PC-9 (cell line): ENCODE measurements around the gene GSC2. TPM values are rescaled to one million over a fixed set of nuclear protein-coding genes. Genes with fewer than 3 reads are reported as not detected.

Experiments
- BruUV-seq: library from RNA; stranded (reverse); fragments of 400-500 nt; replicated peaks from 2 replicates; lab custom pipeline; 2021; lab: Mats Ljungman, UMichigan
- CTCF ChIA-PET: fragments of 300-600 bp; sonication (Branson Sonifier 250); formaldehyde crosslinking; loops from one replicate; lab custom pipeline; 2022; ENCODE audit warnings: antibody characterized with exemption; lab: Charles Lee
- POLR2A ChIA-PET: fragments of 300-600 bp; sonication (Branson Sonifier 250); formaldehyde crosslinking; loops from one replicate; lab custom pipeline; 2022; ENCODE audit warnings: antibody characterized with exemption; ENCODE audit not compliant: unreplicated experiment; lab: Charles Lee
- DNase-seq, 2 experiments: peaks; one replicate each; pipeline versions ENCODE4 v3.0.0 to v3.0.0-alpha.2; 2015 to 2022; ENCODE audit warnings: mixed read lengths in 1 of 2
- H2AFZ ChIP-seq: fragments of 200-600 bp; sonication (generic); 2 replicates; pipeline ENCODE4 v1.8.1; 2017; ENCODE audit warnings: antibody characterized with exemption
- H3F3A ChIP-seq: fragments of 200-600 bp; sonication (generic); 2 replicates; pipeline ENCODE4 v1.8.1; 2017; ENCODE audit warnings: antibody characterized with exemption, mild to moderate bottlenecking, low read depth; ENCODE audit not compliant: insufficient read depth
- H3K27ac ChIP-seq: fragments of 200-600 bp; sonication (generic); 2 replicates; pipeline ENCODE4 v1.6.1; 2016; ENCODE audit warnings: mixed run types
- H3K27me3 ChIP-seq: fragments of 200-600 bp; sonication (generic); 2 replicates; pipeline ENCODE4 v1.6.1; 2016; ENCODE audit warnings: low read depth, mixed run types; ENCODE audit not compliant: insufficient read depth
- H3K36me3 ChIP-seq: fragments of 200-600 bp; sonication (generic); 2 replicates; pipeline ENCODE4 v1.6.1; 2016; ENCODE audit warnings: low read depth, mixed run types
- H3K4me1 ChIP-seq: fragments of 200-600 bp; sonication (generic); replicated peaks from 2 replicates; pipeline ENCODE4 v1.6.1; 2016; ENCODE audit warnings: mixed run types; ENCODE audit not compliant: insufficient read depth
- H3K4me2 ChIP-seq: fragments of 200-600 bp; sonication (generic); 2 replicates; pipeline ENCODE4 v1.6.1; 2017; ENCODE audit warnings: mixed run types
- H3K4me3 ChIP-seq: fragments of 200-600 bp; sonication (generic); 2 replicates; pipeline ENCODE4 v1.6.1; 2016; ENCODE audit warnings: mixed run types
- H3K79me2 ChIP-seq: fragments of 200-600 bp; sonication (generic); 2 replicates; pipeline ENCODE4 v1.6.1; 2017; ENCODE audit warnings: low read depth, mixed run types
- H3K9me2 ChIP-seq: fragments of 200-600 bp; sonication (generic); 2 replicates; pipeline ENCODE4 v1.8.1; 2017; ENCODE audit warnings: mild to moderate bottlenecking; ENCODE audit not compliant: insufficient read depth
- H3K9me3 ChIP-seq: fragments of 200-600 bp; sonication (generic); 2 replicates; pipeline ENCODE4 v1.8.1; 2016; ENCODE audit warnings: low read depth; ENCODE audit not compliant: insufficient read depth
- H4K20me1 ChIP-seq: fragments of 200-600 bp; sonication (generic); 2 replicates; pipeline ENCODE4 v1.8.1; 2017; ENCODE audit not compliant: insufficient read depth
- EZH2 ChIP-seq: fragments of 200-600 bp; sonication (generic); IDR thresholded peaks from 2 replicates; pipeline ENCODE4 v1.8.0; 2017; ENCODE audit warnings: antibody characterized with exemption, low read depth
- intact Hi-C: fragments of 100-400 bp; cut with micrococcal nuclease; formaldehyde crosslinking; loops from one replicate; pipeline ENCODE4 v1.10.0; 2022; ENCODE audit not compliant: unreplicated experiment
- total RNA-seq: library from RNA; stranded (reverse); gene quantifications from 2 replicates; pipeline ENCODE4 v1.2.3, GENCODE V29; 2021
- TF ChIP-seq, protein P1 (sequence below): fragments of 200-600 bp; sonication (generic); conservative IDR thresholded peaks from 2 replicates; pipeline ENCODE4 v1.6.1; 2017; ENCODE audit warnings: mixed run types, antibody characterized with exemption, mild to moderate bottlenecking, moderate library complexity

GSC2 gene
- total RNA-seq, 1 experiment from 2014 or later: not detected

DNA sequence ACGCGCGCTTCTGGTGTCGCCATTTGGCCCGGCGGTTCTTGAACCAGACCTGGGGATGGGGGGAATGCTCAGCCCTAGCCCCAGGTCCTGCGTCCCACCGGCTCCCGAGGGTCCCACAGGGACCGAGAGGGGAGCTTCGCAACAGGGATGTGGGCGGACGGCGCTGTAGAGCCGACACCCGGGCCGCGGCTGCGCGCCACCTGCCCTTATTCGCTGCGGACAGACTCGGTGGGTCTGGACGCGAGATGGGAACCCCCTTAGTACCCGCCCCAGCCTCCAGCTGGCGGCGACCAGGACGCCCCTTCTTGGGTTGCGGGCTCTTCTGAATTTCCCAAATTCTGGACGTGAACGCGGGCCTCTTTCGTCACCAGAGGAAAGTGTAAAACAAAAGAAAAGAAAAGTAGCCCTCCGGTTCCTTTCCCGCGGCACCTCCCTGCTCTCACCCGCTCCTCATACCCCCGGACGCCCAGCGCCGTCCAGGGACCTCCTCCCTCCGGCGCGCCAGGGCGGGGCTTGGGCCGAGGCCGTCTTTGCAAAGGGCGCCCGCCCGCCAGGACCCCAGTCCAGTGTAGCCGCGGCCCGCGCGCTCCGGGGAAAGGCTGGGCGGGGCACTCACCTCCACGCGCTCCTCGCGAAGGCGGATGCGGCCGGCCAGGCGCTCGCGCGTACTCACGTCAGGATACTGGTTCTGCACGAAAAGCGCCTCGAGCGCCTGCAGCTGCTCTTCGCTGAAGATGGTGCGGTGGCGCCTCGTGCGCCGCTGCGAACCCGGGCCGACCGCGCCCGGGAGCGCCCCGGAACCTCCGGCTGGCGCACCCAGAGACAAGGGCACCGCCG lies 827 bp downstream of the GSC2 start:
- Histone ChIP-seq H3K4me2 (no peak overlapping the region), H3K4me3 (no peak overlapping the region), H3K9me3 (no peaks in the 10 kb centered on the region), H4K20me1 (no peaks in the 10 kb centered on the region), H3F3A (no peaks in the 10 kb centered on the region), H3K27me3 (peaks cover 21% of the 10 kb centered on the region), H3K27ac (no peak overlapping the region), H3K79me2 (peaks cover 1% of the 10 kb centered on the region), H3K36me3 (no peaks in the 10 kb centered on the region), H2AFZ (no peak overlapping the region), H3K9me2 (no peaks in the 10 kb centered on the region), H3K4me1 (no peaks in the 10 kb centered on the region)
- intact Hi-C loops: no loop called here
- CTCF ChIA-PET: no interaction called here
- DNase-seq: no peak
- no TSS peak for BruUV-seq
- POLR2A ChIA-PET: no interaction called here
- TF ChIP-seq, protein P1, sequence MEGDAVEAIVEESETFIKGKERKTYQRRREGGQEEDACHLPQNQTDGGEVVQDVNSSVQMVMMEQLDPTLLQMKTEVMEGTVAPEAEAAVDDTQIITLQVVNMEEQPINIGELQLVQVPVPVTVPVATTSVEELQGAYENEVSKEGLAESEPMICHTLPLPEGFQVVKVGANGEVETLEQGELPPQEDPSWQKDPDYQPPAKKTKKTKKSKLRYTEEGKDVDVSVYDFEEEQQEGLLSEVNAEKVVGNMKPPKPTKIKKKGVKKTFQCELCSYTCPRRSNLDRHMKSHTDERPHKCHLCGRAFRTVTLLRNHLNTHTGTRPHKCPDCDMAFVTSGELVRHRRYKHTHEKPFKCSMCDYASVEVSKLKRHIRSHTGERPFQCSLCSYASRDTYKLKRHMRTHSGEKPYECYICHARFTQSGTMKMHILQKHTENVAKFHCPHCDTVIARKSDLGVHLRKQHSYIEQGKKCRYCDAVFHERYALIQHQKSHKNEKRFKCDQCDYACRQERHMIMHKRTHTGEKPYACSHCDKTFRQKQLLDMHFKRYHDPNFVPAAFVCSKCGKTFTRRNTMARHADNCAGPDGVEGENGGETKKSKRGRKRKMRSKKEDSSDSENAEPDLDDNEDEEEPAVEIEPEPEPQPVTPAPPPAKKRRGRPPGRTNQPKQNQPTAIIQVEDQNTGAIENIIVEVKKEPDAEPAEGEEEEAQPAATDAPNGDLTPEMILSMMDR: no peak
- TF ChIP-seq EZH2: no peak

DNA sequence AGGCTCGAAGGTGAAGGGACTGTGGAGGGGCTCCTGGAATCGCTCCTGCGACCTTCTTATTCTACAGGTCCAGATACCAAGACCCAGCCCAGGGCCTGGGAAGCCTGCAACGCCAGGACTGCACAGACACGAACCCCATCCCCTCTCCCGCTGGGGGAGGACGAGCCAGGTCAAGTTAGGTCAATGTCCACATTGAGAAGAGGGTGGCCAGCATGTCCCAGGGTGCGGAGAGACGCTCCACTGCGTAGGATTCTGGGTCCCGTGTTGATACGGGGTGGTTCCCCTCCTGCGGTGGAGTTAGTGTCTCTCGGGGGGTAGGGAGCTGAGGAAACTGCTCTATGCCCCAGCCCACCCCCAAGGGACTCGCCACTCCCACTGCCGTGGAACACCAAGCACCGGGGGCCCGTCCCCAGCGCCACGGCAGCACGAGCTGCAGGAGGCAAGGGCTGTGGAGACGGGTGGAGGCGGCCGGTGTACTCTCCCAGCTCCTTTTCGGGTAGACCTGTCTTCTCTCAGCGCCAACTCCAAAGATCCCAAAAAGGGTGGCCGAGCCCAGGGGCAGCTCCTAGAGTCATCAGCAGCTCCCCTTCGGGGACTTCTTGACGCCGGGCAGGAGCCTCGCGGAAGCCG lies 1.6 kb downstream of the GSC2 start:
- H3K27ac ChIP-seq: no peak overlapping the region
- H3K79me2 ChIP-seq: peaks cover 9% of the 10 kb centered on the region
- H2AFZ ChIP-seq: no peak overlapping the region; the same call in 1 of the 2 replicates
- H3K9me3 ChIP-seq: no peaks in the 10 kb centered on the region
- H3F3A ChIP-seq: no peaks in the 10 kb centered on the region
- ChIA-PET CTCF (no interaction called here), POLR2A (no interaction called here)
- DNase-seq: no peak
- no peaks in the 10 kb centered on the region for H4K20me1 ChIP-seq
- H3K27me3 ChIP-seq: peaks cover 17% of the 10 kb centered on the region
- H3K4me1 ChIP-seq: peaks cover under 1% of the 10 kb centered on the region; the same call in 1 of the 2 replicates
- no peaks in the 10 kb centered on the region for H3K9me2 ChIP-seq
- intact Hi-C loops: no loop called here
- no peaks in the 10 kb centered on the region for H3K36me3 ChIP-seq
- H3K4me3 ChIP-seq: no peak overlapping the region
- TF ChIP-seq, protein P1: no peak
- TF ChIP-seq EZH2: no peak
- H3K4me2 ChIP-seq: no peak overlapping the region
- BruUV-seq: no TSS peak

DNA sequence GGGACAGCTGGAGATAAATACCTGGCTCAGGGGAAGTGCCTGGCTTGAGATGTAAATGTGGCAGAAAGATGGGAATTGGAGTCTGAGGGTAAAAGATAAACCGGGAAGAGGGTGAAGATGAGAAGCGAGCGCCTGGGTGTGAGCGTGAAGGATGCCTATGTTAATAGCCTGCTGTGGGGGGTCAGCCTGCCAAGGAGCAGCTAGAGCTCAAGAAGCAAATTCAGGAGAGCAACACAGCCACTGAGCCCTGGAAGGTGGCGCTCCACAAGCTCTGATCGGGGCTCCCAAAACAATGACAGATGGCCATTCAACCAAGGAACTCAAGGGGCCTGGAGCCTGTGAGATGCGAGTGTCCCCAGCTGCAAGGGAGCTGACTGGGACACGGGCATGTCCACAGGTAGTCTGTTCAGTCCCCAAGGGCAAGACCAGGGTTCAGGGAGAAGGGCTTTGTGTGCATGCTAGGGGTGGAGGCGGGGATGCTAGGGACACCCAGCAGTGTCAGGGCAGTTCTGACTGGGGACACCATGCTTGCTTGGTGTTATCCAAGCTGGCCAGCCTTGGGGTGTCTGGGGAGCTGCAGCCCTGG lies 2.8 kb downstream of the GSC2 start:
- POLR2A ChIA-PET: no interaction called here

More for the DNA sequence above, 2.8 kb downstream of the GSC2 start:
- Histone ChIP-seq H3K4me2 (no peak overlapping the region), H3K9me2 (no peaks in the 10 kb centered on the region), H3K27ac (no peak overlapping the region), H3K4me3 (no peak overlapping the region), H3K27me3 (peaks cover 8% of the 10 kb centered on the region), H3K36me3 (no peaks in the 10 kb centered on the region), H3K79me2 (peaks cover 21% of the 10 kb centered on the region), H3F3A (peaks cover under 1% of the 10 kb centered on the region; the same call in 1 of the 2 replicates), H3K4me1 (peaks cover 5% of the 10 kb centered on the region; the same call in 1 of the 2 replicates), H4K20me1 (no peaks in the 10 kb centered on the region), H3K9me3 (no peaks in the 10 kb centered on the region), H2AFZ (no peak overlapping the region)
- TF ChIP-seq EZH2: no peak
- TF ChIP-seq, protein P1: no peak
- CTCF ChIA-PET: no interaction called here
- no TSS peak for BruUV-seq
- intact Hi-C loops: no loop called here
- no peak for DNase-seq
